ENCODE measurements around the gene FBXL19. TPM values are rescaled to one million over a fixed set of nuclear protein-coding genes. Genes with fewer than 3 reads are reported as not detected.
A peak's percentile ranks its signal among the peaks of the same experiment; 100 is the strongest.

Gene FBXL19
- total and polyA plus RNA-seq, 9 of the 15 experiments (the other 6 are each of a cell fraction or from before 2014, with no cell fraction given), result 0.13 to 48.0 (median 13.5) TPM; not detected in 1

- ChIA-PET CTCF (ENCODE audit: low intra/inter-chr PET ratio) (no interaction called here), POLR2A (interaction anchor here (0.8 to 2.0 kb wide), 2 partner anchors 70 to 110 kb away, joined by 3 to 4 read pairs; no protein-coding TSS in a partner anchor)
- no TSS peak for BruUV-seq (replicated peaks)
- Histone ChIP-seq H3K27me3 (ENCODE audit: control insufficient read depth in 2 of 2, insufficient read depth in 2 of 2, low read length in 2 of 2) (no peaks in the 10 kb centered on the region), H3K4me2 (ENCODE audit: insufficient read depth, low read length) (no peak overlapping the region), H3K4me3 (no peak overlapping the region), H2AFZ (ENCODE audit: low read depth, low read length) (no peak overlapping the region), H3K9me1 (ENCODE audit: control insufficient read depth, insufficient read depth, low read length) (no peaks in the 10 kb centered on the region), H3K27ac (ENCODE audit: extremely low read depth, low read depth, low read length) (no peak overlapping the region), H3K9me3 (replicated peaks; ENCODE audit: control insufficient read depth, insufficient read depth, low read depth, low read length) (no peaks in the 10 kb centered on the region), H3K9ac (ENCODE audit: insufficient read depth in 1 of 2, low read depth in 2 of 2, low read length in 2 of 2) (no peak overlapping the region), H3K36me3 (ENCODE audit: control insufficient read depth, insufficient read depth, low read length) (no peaks in the 10 kb centered on the region), H3K79me2 (ENCODE audit: control insufficient read depth, insufficient read depth, low read length) (no peaks in the 10 kb centered on the region), H4K20me1 (replicated peaks; ENCODE audit: control insufficient read depth, insufficient read depth, low read length) (no peaks in the 10 kb centered on the region), H3K4me1 (replicated peaks in 1 of 2; ENCODE audit: control insufficient read depth in 2 of 2, insufficient read depth in 2 of 2, low read length in 2 of 2) (peaks cover 0 to 7% of the 10 kb centered on the region in 2 experiments; a peak in 2 of 5 replicates)
- ATAC-seq (no peak), DNase-seq (ENCODE audit: extremely low read depth in 1 of 4, low spot score in 3 of 4) (no peak), FAIRE-seq (no peak)
- intact Hi-C loops (cut with micrococcal nuclease) (no loop called here), in situ Hi-C loops (cut with MboI) (no loop called here)
- 85% methylated on average over 3 of the region's 3 CpGs for WGBS (ENCODE audit: insufficient coverage, low coverage, missing lambda C conversion rate)
- no peak for TF ChIP-seq KLF1 (tag; IDR thresholded peaks at IDR 0.05)
- no peak for TF ChIP-seq RNF2 (IDR thresholded peaks at IDR 0.05)
- TF ChIP-seq TCF7 (IDR thresholded peaks at IDR 0.05; ENCODE audit: borderline replicate concordance), result no peak
Observed at GRCh38 chr16:30914830-30915229, 8.5 kb upstream of the FBXL19 start.

GRCh38 chr16:30918614-30919013, 4.8 kb upstream of the FBXL19 start:
- no peak overlapping the region for H3K9ac ChIP-seq (ENCODE audit: insufficient read depth in 1 of 2, low read depth in 2 of 2, low read length in 2 of 2)
- H3K27ac ChIP-seq (ENCODE audit: extremely low read depth, low read depth, low read length), result no peak overlapping the region
- DNase-seq (ENCODE audit: extremely low read depth in 1 of 4, low spot score in 3 of 4), result no peak
- no peak overlapping the region for H2AFZ ChIP-seq (ENCODE audit: low read depth, low read length)
- no peak for TF ChIP-seq HOXB6 (CRISPR knock-in tag; IDR thresholded peaks at IDR 0.05; ENCODE audit: borderline replicate concordance)
- TF ChIP-seq THRB (CRISPR knock-in tag; conservative IDR thresholded peaks at IDR 0.05), result peak; percentile 40; the same call in 1 of the 2 replicates
- no peak for TF ChIP-seq SPI1 (IDR thresholded peaks at IDR 0.05; ENCODE audit: borderline replicate concordance, low read depth, low read length)
- TF ChIP-seq THRAP3 (IDR thresholded peaks at IDR 0.05; ENCODE audit: borderline replicate concordance), result 0 out of 2 replicates have a peak, but pooled peaks have one; percentile 42
- peak; percentile 65 for TF ChIP-seq ZNF512 (tag; IDR thresholded peaks at IDR 0.05)
- no peak for TF ChIP-seq ZNF436 (CRISPR knock-in tag; IDR thresholded peaks at IDR 0.05)
- no peaks in the 10 kb centered on the region for H3K9me1 ChIP-seq (ENCODE audit: control insufficient read depth, insufficient read depth, low read length)
- no CpG with 5 or more reads among the region's 1 CpG for WGBS (ENCODE audit: insufficient coverage, low coverage, missing lambda C conversion rate)
- H3K4me2 ChIP-seq (ENCODE audit: insufficient read depth, low read length), result no peak overlapping the region
- FAIRE-seq, result no peak
- no peak overlapping the region for H3K4me3 ChIP-seq
- BruUV-seq (replicated peaks), result no TSS peak
- H3K9me3 ChIP-seq (replicated peaks; ENCODE audit: control insufficient read depth, insufficient read depth, low read depth, low read length), result no peaks in the 10 kb centered on the region
- H3K4me1 ChIP-seq (replicated peaks in 1 of 2; ENCODE audit: control insufficient read depth in 2 of 2, insufficient read depth in 2 of 2, low read length in 2 of 2), result peaks cover 3 to 12% of the 10 kb centered on the region in 2 experiments; a peak in 3 of 5 replicates
- H4K20me1 ChIP-seq (replicated peaks; ENCODE audit: control insufficient read depth, insufficient read depth, low read length), result 0 out of 2 replicates have a peak, but pooled peaks cover 3% of the 10 kb centered on the region
- ChIA-PET POLR2A (interaction anchor here (1.5 kb wide), 1 partner anchor 12 kb away, joined by 4 read pairs; no protein-coding TSS in a partner anchor), CTCF (ENCODE audit: low intra/inter-chr PET ratio) (no interaction called here)
- H3K27me3 ChIP-seq (ENCODE audit: control insufficient read depth in 2 of 2, insufficient read depth in 2 of 2, low read length in 2 of 2), result no peaks in the 10 kb centered on the region; a peak in 1 of 5 replicates
- intact Hi-C loops (cut with micrococcal nuclease) (no loop called here), in situ Hi-C loops (cut with MboI) (no loop called here)
- H3K79me2 ChIP-seq (ENCODE audit: control insufficient read depth, insufficient read depth, low read length), result peaks cover 6% of the 10 kb centered on the region; the same call in 2 of the 3 replicates
- no peak for ATAC-seq
- H3K36me3 ChIP-seq (ENCODE audit: control insufficient read depth, insufficient read depth, low read length), result peaks cover 6% of the 10 kb centered on the region; the same call in 1 of the 3 replicates

All from K562 (cell line).